ENCODE results near the gene FAU. TPM values are rescaled to one million over a fixed set of nuclear protein-coding genes. Genes with fewer than 3 reads are reported as not detected.
A peak's percentile ranks its signal among the peaks of the same experiment; 100 is the strongest.

The FAU gene
- total and polyA plus RNA-seq, 9 of the 15 experiments (the other 6 are each of a cell fraction or from before 2014, with no cell fraction given), result 433 to 1,827 (median 942) TPM

GRCh38 chr11:65121447-65121864, 478 bp downstream of the FAU start (continued):
- TF ChIP-seq AFF4 (CRISPR knock-in tag; IDR thresholded peaks at IDR 0.05) (peak; percentile 2; the same call in 1 of the 2 replicates), FOXP1 (CRISPR knock-in tag; IDR thresholded peaks at IDR 0.05) (peak; percentile 80; the same call in 1 of the 2 replicates), NR2C2 (CRISPR knock-in tag; IDR thresholded peaks at IDR 0.05) (0 out of 2 replicates have a peak, but pooled peaks have one; percentile 23), NR2C2 (tag; IDR thresholded peaks at IDR 0.05) (peak; percentile 85), SIN3A (IDR thresholded peaks at IDR 0.05; ENCODE audit: borderline replicate concordance in 2 of 2, control insufficient read depth in 1 of 2, low read depth in 2 of 2, low read length in 2 of 2) (peak; percentile 2 to 47; a peak in 1 of 4 replicates), SRSF3 (IDR thresholded peaks at IDR 0.05; ENCODE audit: insufficient read depth, low read length) (0 out of 2 replicates have a peak, but pooled peaks have one; percentile 51), SMAD4 (CRISPR knock-in tag; conservative IDR thresholded peaks at IDR 0.05) (peak; percentile 9; the same call in 1 of the 2 replicates)
